ENCODE data around the gene HTRA2.

HTRA2 gene

GRCh38 chr2:74515981-74516633, 13.6 kb upstream of the HTRA2 start:
- peak; percentile 66 to 83 (median 71) for DNase-seq

DNA sequence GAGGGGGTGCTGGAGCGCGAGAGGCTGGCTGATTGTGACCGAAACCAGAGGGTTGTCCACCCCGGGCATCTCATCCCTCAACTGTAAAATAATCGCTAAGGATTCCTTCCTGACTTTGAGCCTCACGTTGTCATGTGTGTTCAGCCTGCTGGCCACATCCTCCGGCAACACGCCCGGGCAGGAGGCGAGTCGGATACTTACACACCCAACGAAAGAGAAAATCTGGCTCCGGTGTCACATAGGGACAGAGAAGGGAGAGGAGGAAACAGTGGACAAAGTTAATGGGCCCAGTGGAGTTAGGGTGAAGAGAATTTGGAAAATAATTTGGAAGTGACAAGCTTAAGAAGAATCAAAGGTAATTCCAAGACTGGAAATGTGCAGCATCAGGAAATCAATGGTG, 13.1 kb upstream of the HTRA2 start:
- DNase-seq: no peak

DNA sequence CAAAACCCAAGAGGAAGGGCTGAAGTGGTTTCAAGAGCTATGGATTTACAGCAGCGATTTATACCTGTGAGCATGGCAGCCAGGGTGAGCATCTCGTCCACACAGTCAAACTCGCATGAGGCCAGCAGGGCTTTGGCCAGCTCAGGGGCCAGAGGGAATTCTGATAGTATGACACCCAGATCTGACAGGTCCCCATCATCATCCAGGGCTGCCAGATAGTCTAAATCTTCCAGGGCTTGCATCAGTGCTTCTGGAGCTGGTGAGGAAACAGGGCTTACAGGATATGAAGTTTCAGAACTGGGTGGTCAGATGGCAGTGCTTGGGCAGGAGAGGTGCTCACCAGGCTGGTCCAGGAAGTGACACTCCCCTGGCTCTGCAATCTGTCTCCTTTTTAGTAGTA, 7.2 kb upstream of the HTRA2 start:
- DNase-seq: no peak

- DNase-seq: no peak
Observed at GRCh38 chr2:74524005-74524404, 5.7 kb upstream of the HTRA2 start.

DNA sequence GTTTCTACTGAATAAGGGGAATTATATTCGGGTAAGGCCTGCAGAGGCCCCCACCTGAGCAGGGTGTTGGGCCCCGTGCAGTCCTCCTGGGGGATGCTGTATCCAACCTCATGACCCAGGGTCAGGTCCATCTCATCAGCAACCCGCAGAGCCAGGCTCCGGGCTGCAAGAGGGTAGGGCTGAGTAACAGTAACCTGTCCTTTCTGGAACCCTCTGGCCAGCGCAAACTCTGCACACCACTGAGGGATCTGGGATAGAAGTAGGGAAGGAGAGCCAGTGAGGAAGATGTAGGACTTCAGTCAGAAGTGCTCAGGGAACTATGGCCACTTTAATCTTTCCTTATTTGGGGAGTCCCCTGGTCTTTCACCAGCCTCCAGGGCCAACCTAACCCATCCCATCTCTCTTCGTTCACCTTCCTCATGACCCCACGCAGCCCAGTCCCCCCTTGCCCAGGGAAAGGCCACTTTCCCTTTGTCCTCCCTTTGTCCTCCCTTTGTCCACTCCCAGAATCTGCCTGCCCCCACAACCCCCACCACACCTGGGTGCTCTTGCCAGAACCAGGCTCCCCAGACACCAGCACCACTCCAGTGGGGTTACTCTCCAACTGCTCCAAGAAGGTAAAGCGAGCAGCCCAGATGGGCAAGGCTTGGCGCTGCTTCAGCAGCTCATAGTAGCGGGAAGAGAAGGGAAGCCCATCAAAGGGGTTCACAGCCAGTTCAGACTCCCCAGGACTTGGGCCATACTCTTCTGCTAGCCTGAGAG, 4.6 kb upstream of the HTRA2 start:
- DNase-seq: no peak

GRCh38 chr2:74525717-74526648, 3.8 kb upstream of the HTRA2 start, which contains the start of gene DQX1:
Gene DQX1 (minus strand): TSS chr2:74526231. CDS start chr2:74525729, 502 bp downstream.
- peak; percentile 57 to 72 (median 63) for DNase-seq

DNA sequence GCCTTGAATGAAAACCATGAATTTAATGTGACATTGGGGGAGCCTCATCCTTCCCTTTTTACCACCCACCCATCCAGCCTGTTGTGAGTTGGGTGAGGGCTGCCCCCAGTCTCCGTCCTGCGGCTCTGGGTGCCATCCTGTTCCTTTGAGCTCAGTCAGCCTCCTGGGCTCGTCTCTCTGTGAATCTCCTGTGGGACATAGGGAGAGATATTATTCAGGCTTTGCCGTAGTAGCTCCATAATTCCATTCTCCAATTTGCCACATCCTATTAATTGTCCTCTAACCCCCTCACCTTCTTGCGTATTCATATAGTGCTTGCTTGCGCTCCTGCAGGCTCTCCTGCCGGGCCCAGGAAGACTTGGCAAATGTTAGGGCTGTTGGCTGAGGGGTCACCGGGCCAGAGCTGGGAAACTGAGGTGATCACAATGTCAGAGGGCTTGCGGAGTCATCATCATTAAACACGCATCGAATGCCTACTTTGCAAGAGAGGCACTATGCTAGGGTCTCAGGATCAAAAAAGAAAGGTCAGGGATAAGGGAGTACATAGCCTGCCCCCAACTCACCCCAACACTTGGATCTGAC, 3.0 kb upstream of the HTRA2 start:
- DNase-seq: no peak

- no peak for DNase-seq
Observed at GRCh38 chr2:74527741-74528140, 2.0 kb upstream of the HTRA2 start.

GRCh38 chr2:74528600-74529356, 955 bp upstream of the HTRA2 start:
- DNase-seq: no peak

- DNase-seq: peak; percentile 78 to 83 (median 82)
Observed at GRCh38 chr2:74530239-74531187, 780 bp downstream of the HTRA2 start.

- no peak for DNase-seq
Observed at GRCh38 chr2:74531666-74532065, 1.9 kb downstream of the HTRA2 start.

DNA sequence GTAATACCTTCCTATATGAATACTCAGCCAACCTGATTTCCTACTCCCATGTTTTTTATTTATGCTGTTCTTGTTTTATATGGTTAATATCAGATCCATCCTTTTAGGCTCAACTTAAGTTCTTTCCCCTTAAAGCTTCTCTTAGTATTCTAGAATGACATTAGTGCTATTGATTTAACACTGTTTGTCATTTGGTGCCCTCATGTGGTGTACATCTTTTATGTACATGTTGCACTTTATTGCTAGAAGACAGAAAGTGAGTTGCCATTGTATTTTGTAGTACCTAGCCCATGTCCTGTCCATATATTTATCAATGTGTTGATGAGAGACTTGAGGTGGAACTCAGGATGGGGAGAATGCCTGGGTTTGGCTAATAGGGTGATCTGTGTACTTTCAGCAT, 2.5 kb downstream of the HTRA2 start:
- DNase-seq: peak; percentile 56 to 78 (median 68)

GRCh38 chr2:74533464-74533863, 3.7 kb downstream of the HTRA2 start:
- DNase-seq: no peak

DNA sequence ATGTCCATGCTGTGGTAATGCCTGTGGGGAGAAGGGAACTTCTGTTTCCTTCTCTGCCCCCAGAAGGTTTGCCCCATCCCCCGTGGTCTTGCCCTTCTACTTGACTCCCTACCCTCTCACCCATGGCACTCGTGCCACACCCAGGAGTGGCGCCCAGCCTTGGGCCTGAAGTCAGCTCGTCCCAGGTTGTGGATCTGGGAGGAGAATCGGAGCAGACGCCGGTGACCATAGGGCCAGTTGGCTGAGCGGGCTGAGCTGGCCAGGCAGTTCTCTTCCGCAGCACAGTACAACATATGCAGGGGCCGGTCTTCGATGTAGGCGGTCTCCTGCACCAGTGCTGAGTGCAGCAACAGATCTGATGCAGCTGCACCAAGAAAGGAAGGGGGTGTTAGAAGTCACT, 4.7 kb downstream of the HTRA2 start:
- DNase-seq: no peak

DNA sequence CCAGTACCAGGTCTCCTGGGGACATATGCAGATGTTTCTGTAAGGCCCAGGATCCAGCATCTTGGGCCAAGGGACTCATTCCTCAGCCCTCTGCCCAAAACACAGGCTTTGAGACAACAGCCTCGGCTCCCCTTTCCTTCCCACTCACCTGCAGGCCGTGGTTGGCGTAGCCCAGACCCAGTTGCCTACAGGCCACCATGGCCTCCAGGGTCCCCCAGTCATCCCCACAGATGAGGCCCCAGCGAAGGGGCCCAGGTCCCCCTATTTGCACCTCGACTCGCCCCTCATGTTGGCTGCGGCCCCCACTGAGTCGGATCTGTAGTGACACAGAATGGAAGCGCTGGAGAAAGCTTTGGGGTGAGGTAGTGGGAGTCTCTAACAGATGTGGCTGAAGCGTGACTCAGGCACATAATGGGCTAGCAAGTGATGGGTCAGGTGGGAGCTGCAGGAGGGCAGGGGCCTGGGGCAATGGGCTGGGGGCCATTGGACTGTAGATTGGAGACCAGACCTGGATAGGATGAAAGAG, 5.8 kb downstream of the HTRA2 start:
- no peak for DNase-seq

DNA sequence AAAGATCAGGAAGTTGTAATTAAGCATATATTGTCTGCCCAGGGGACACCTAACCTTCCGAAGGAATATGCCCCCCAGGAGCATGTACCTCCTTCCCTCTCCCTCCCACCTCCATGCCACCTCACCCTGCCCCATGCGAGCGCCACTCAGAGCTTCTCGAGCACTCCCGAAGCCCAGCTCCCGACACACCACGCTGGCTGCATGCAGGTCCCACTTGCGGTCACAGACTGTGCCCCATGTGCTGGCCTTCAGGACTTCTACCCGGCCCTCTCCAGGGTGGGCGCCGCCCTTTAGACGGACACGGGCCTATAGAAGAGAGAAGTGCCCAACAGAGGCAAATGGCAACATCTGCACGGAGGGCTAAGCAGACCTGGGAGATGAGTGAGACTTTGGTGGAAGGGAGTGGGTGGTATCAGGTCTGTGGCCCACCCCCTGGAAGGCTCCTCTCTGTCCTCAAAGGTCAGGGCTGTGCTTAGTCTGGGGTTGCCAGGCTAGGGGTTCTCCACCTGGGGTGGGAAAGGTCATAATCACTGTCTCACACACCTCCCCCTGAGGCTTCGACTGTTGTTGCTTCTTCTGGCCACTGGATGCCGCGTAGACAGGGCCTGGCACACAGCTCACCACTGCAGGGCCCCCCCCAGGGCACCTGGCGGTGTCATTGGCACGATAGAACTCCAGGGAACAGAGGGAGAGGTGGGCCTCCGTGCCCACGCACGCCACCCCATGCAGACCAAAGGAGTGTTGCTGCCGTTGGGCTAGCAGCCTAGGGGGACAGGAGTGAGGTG, 6.6 kb downstream of the HTRA2 start:
- no peak for DNase-seq

GRCh38 chr2:74537140-74537539, 7.4 kb downstream of the HTRA2 start:
- no peak for DNase-seq

DNA sequence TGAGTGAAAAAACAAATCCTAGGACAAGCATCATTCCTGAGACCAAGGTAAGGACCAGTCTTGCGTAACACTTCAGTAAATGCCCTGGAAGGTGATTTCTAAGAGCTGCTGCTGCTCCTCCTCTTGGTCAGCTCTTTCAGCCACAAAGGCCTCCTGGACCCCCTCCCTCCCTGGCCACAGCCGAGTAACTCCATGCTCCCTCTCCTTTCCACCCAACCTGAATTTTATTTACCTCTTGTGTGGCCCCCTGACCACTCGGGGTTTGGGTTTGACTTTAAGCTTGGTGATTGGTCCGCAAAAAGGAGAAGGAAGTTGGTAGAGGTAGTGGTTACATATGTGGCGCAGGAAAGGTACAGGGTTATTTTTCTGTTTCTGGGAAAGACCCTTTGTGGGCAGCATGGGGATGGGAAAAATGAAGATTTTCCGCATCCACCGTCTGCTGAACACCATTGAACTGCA, 9.2 kb downstream of the HTRA2 start:
- no peak for DNase-seq

DNA sequence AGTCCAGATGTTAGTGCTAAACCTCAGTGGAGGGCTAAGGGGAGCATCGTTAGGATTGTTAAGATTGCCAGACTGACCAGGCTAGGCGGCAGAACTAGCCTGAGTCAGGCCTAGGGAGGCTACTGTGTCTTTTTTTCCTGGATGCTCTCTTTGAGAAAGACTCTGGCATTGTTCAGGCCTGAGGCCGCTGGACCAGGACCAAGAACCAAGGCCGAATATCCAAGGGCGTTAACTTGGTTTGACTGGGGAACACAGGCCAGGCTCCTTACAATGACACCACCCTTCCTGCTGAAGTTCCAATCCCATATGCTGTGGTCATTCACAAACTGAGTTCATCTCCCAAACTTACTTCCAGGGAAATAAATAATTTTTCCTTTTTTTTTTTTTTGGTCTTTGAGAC, 10.6 kb downstream of the HTRA2 start:
- DNase-seq: no peak

- no peak for DNase-seq
Observed at GRCh38 chr2:74542978-74543377, 13.2 kb downstream of the HTRA2 start.

Measured in suppressor macrophage treated with lipopolysaccharide for 1 hour (primary cell).